GM12892 (cell line): Measurements from ENCODE around the gene TMEM121B.

Source experiments
- POLR2A ChIP-seq: IDR thresholded peaks from 2 replicates; pipeline ENCODE4 v1.6.1; 2011; ENCODE audit warnings: low read depth, low read length, control low read depth
- POLR2AphosphoS5 ChIP-seq: IDR thresholded peaks from 2 replicates; pipeline ENCODE4 v1.6.1; 2011; ENCODE audit warnings: low read depth, low read length, control low read depth

DNA sequence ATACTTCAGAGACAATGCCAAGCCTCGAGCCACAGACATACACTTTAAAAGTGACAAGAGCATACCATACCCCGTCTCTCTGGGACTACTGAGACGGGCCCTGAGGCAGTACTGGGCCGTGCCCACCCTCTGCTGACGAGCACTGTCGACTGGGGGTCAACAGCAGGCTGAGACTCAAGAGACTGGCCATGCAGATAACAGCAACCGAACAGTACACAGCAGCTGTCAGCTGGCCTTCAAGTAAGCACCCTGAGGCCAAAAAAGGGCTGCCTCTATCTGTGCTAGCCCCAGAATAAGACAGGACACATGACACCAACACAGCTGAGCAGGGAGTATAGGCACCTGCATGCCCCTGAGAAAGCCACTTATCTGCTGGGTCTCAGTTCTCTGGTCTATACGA, 18.9 kb upstream of the TMEM121B start:
- TF ChIP-seq POLR2A = no peak
- no peak for TF ChIP-seq POLR2AphosphoS5
